ENCODE measurements around the gene HMX3. TPM values are rescaled to one million over a fixed set of nuclear protein-coding genes. Genes with fewer than 3 reads are reported as not detected.
"Not testable (repeated sequence)": the region's sequence is repeated elsewhere in the genome, so short reads cannot be mapped to it uniquely, and the experiment has no call there.

HMX3 gene
- total RNA-seq, 1 donor from 2014 or later: not detected

DNA sequence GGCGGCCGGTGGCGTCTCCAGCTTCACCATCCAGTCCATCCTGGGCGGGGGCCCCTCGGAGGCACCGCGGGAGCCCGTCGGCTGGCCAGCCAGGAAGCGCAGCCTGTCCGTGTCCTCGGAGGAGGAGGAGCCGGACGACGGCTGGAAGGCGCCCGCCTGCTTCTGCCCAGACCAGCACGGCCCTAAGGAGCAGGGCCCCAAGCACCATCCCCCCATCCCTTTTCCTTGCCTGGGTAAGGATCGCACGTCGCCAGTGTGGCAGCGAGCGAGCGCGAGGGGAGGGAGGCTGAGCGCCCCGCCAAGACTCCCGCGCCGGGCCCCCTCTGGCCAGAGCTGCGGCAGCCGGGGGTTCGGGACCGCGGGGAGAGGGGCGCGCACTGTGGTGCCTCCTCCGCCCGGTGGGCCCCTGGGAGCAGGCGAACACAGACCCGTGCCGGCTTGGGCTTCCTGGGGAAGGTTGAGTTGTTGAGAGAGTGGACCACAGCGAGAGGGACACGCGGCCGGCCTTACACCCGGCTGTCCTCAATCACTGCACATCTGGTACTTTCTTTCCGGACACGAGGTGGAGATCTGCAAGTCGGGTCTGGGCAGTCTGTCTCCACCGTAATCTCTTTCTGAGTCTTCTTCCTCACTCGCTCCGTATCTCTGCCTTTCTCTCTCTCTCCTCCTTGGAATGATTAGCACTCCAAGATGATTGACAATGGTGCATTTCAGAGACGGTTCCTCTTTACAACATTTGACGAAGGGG lies 12.8 kb downstream of the HMX3 start:
- no peak for ATAC-seq

DNA sequence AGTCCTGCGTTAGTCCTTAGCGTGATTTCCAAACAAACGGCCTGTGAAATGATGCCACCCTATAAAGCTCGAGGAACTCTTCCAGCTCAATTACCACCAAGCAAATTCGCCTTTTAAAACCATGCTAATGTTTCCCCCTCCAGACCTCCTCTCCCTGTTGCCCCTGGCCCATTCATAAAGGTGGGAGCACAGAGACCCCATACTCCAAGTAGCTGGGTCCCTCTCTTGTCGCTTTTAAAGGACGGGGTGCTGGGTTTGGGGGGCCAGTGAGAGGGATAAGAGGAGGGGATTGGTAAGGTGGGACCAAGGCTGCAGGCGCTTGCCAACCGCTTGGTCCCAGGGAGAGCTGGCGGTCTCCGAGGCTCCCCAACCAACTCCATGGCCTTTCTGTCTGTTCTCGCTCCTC lies 13.4 kb downstream of the HMX3 start:
- ATAC-seq: no peak

DNA sequence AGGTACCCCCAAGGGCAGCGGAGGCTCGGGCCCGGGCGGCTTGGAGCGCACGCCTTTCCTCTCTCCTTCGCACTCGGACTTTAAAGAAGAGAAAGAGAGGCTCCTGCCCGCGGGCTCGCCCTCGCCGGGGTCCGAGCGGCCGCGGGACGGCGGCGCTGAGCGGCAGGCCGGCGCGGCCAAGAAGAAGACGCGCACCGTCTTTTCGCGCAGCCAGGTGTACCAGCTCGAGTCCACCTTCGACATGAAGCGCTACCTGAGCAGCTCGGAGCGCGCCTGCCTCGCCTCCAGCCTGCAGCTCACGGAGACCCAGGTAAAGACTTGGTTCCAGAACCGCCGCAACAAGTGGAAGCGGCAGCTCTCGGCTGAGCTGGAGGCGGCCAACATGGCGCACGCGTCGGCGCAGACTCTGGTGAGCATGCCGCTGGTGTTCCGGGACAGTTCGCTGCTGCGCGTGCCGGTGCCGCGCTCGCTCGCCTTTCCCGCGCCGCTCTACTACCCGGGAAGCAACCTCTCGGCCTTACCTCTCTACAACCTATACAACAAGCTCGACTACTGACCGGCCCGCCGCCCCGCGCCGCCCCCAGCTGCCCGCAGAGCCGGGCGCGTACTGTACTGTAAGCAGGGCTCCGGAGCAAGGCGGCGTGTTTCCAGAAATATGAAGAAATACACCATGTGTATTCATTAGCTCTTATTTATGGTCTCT lies 13.9 kb downstream of the HMX3 start:
- ATAC-seq: no peak

DNA sequence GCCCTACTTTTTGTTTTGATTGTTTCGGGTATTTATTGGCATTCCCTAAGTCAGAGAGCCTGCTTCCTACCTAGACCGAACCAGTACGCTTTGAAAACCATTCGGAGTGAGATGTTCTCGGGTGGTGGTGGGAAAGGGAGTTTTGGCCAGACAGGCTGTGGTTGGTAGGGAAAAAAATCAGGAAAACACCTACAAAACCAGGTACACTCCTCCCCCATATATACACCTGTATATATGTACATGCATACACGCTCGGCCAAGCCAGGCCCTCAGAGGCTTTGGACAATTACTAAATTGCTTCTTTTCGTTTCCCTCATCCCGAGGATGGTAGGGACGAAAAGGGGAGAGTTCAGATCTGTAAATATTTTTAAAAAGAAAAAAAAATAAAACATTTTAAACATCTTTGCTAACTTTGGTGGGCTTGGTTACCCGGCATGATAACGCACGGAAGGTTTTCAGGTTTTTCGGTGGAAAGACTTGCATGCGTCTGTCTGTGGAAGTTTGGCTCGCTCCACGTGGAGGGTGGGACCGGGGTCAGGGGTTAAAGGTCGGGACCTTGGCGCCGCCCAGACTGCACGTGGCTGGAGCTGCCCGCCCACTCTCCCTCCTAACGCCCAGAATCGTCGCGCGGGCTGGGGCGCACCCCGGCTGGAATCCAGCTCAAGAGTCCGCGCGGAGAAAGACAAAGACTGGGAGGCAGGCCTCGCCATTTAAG lies 14.7 kb downstream of the HMX3 start:
- no peak for ATAC-seq

DNA sequence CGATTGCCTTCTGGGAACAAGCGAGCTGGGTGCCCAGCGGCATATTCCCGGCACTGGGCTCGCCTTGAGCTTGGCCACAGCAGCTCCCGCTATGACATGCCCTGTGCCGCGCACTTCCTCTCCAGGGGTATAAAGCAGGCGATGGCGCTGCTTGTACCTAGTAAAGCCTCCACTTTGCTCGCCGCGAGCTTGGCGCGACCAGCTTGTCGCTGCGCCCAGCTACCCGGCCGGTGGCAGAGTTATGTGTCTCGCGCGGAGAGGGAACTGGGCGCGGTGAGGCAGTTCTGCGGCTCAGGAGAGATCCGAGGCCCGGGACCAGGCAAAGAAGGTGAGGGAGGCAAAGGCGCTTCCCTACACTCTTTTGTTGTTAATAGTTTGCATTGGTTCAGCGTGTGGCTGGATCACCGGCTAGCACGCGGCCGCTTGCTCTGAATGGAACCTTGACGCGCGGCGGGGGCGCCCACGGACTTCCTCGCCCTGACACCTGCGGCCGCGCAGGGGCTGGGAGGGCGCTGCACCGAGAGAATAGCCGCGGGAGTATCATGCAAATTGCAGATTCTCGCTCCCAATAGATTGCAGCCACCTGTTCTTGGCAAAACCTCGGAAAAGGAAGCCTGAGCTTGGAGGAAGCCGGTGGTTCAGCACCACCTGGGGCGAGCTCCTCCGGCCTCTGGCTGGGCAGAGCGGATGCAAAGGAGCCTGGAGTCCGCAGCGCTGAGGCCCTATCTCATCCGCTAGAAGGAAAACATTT lies 15.4 kb downstream of the HMX3 start:
- ATAC-seq: no peak

DNA sequence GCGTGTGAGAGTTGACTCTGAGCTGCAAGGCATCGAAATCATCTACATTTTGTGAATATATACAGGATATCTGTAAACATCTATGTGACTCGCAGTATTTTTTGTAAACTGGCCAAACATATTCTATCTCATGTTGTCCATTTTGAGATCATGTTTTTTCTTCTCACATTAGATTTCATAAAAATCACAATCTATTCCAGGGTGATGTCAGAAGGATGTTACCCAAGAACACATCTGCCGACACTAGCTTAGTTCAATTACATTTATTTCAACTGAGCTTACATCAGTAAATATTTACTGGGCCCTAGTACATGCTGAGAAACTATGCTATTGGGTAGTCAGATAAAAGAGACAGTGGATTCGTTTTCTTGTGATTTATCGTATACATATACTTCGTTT lies 16.0 kb downstream of the HMX3 start:
- ATAC-seq: no peak

DNA sequence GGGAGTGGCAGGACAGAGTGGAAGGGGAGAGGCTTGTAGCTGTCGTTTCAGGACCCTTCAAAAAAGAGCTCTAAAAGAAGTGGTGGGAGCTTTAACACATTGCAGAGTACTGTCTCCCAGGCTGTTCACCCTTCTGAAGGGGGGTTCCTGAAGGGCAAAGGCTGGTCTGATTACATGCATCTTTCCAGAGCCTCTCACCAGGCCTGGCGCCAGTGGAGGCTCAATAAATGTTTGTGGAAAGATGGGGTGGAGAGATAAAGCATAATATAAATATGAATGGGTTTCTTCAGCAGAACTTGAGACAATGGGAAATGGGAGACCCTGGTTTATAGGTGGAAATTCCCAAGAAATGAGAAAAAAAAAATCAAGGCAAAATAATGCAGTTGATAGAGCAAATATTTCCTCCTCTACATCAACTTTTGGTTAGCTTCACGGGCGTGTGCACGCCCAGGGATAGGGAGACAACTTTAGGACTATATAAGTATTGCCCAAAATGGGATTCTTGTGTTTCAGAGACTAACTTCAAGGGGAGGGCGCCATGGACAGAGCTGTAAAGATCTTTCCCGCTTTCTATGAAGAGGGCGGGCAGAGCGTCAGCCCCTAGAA lies 17.8 kb downstream of the HMX3 start:
- no peak for ATAC-seq

DNA sequence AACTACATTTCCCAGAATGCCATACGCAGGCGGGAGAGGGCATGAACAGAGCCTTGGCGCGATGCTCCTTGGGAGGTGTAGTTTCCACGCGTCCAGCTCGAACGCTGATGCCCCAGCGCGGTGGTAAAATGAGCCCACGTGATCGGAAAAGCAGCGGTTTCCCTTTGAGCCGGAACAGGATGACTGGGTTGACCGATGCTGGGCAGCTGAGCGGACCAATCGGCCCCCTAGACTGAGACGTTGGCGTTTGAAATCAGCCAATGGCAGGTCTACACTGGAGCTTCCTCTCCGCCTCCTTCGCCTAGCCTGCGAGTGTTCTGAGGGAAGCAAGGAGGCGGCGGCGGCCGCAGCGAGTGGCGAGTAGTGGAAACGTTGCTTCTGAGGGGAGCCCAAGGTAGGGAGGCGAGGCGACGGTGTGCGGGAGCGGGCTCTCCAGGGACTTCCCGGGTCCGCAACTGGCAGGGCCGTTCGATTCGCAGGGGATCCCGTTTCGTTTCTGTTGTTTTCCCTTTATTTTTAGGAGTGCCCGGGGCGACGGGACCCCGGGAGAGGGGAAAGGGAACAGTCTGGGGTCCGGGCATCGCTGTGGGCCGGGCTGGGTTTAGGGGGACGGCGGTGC lies 18.4 kb downstream of the HMX3 start, which contains the start of gene BUB3:
Gene BUB3, plus strand, starts transcription at position 311 of the 619 bp plus-strand sequence. CDS start 516 bp downstream, outside the sequence.
- peak; percentile 98 for ATAC-seq

DNA sequence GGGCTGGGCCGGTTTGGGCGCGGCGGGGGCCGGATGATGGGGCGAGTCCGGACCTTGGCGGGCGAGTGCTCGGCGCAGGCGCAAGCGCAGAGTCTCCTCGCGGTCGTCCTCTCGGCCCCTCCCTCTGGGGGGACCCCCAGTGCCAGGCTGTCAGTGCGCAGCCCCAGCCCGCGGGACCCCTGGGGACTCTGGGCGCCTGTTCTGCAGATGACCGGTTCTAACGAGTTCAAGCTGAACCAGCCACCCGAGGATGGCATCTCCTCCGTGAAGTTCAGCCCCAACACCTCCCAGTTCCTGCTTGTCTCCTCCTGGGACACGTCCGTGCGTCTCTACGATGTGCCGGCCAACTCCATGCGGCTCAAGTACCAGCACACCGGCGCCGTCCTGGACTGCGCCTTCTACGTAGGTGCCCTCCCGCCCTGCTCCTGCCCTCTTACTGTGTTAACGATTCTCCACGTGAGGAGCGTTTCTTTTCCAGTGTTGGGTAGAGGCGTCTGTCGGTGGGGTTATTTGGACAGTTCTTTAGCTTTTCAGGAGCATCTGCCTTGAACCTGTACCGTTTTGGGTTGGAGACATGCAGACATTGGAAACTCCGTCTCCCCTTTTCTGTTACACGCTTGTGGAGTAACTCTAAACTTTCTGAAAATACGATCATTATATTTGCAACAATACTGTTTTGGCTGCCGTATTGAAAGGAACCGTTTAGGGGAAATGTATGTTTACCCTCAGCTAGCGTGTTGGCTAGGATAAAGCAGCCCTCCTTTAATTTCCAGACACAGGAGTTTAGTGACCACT lies 19.1 kb downstream of the HMX3 start:
- ATAC-seq: peak; percentile 53

DNA sequence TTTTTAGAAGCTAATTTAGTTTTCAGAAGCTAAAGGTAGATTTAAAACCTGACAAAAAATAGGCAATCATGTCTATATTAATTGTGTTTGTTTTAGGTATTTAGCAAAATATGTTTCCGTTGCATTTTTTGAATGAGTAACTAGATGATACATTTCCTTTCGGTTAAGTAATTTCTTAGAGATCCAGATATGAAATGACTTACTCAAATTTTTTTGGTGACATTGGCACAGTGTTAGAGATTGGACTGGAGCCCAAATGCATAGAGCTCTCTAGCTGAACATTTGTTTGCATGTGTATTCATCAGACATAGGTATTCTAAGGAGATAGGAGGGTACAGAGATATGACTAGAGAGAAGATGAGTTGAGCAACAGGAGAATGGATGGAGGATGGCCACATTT lies 20.3 kb downstream of the HMX3 start:
- no peak for ATAC-seq

DNA sequence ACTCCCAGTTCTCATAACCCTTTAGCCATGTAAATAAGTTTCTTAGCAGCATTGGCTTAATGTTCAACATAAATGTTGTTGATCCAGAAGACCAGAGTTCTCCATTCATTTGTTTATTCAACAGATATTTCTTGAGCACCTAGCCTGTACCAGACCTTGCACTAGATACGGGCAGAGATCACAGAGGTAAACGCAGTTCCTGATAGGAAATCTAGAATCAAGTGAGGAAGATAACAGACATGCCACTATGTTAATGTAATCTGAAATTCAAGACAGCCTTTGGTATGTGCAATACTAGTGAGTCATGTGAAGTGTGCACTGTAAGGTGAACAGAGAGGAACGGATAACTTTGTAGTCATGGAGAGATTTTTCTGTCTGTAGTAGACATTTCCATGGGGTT lies 21.4 kb downstream of the HMX3 start:
- no peak for ATAC-seq

DNA sequence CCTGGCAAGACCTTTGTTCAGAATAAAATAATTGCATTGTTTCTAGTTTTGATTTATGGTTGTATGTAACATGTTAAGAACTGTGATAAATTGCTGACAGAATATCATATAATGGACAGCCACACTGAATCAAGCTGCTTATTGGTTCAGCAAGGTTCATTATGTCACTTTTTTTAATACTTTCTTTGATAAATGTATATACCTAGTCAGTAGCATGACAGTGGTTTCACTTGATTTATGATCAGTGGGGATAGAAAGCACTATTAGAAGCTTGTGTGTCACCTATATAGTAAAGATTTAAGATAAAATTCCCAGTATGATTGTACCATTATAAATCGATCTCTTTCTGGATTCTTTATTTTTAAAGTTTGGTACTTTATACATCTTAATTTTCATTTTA lies 22.9 kb downstream of the HMX3 start:
- ATAC-seq: no peak

DNA sequence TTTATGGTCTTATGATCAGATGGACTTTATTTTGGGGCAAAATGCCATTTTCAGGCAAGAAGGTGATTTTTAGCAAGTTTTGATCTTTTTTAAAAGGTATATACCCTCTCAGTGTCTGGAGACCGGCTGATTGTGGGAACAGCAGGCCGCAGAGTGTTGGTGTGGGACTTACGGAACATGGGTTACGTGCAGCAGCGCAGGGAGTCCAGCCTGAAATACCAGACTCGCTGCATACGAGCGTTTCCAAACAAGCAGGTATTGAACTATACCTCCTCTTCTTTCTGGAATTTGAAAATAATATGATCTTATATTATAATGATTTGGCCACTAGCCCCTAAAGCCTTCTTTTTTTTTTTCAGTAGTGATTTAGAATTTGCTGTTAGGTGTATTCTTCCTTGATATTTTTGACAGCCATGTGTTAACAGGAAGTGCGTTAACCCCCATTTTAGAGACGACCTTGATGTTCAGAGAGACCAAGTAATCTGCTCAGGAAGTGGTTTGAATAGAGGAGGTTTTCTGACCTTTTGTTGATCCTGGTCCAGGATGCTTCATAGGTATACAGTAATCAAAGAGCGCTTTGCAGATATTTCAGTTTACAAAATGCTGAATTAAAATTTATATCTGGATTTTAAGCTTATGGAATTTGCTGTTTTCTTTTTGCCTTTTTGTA lies 24.7 kb downstream of the HMX3 start:
- no peak for ATAC-seq

DNA sequence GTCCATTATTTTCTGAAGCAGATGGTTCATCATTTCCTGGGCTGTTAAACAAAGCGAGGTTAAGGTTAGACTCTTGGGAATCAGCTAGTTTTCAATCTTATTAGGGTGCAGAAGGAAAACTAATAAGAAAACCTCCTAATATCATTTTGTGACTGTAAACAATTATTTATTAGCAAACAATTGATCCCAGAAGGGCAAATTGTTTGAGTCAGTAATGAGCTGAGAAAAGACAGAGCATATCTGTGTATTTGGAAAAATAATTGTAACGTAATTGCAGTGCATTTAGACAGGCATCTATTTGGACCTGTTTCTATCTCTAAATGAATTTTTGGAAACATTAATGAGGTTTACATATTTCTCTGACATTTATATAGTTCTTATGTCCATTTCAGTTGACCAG lies 28.5 kb downstream of the HMX3 start:
- ATAC-seq: no peak

DNA sequence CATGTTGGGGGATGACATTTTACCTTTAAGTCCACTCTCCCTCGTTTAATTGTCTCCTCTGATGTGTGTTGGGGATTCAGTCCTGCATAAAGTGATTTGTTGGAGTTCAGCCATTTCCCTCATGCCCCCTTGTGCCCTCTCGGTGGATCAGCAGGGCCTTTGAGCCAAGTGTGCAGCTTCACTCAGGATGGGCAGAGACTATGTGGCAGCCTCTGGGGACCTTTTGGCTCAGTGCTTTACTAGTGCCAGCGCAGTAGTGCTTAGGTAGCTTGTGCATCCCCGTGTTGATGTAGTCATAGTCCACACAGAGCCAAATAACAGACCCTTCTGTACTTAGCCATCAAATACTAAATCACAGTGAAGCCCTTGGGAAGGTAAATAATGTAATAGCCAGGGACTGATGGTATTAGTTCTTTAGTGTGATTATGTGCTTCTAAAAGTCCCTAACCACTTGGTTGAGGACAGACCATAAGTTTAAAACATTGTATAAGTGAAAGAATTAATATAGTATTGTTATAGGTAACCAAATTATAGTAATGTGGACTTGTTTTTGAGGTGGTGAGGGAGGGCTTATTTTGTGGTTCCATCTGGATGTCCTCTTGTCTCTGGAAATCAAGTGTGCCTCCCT lies 29.8 kb downstream of the HMX3 start:
- no peak for ATAC-seq

DNA sequence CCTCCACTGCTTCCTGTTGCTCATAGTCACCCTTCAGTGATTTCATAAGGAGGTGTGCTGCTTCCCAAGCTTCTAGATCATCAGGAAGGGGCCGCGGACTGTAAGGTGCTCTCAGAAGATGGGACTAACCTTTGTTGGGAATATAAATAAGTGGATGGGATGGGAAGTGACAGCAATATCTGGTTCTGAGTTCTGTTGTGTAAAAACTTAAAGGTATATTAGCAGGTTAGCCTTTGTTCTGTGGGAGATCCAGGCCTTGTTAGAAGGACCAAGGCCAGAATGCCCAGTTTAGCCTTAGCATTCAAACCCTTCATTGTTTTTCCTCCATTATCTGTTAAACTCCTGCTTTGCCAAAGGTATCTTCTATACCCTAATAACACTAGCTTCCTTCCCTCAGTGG lies 30.8 kb downstream of the HMX3 start:
- ATAC-seq: no peak

DNA sequence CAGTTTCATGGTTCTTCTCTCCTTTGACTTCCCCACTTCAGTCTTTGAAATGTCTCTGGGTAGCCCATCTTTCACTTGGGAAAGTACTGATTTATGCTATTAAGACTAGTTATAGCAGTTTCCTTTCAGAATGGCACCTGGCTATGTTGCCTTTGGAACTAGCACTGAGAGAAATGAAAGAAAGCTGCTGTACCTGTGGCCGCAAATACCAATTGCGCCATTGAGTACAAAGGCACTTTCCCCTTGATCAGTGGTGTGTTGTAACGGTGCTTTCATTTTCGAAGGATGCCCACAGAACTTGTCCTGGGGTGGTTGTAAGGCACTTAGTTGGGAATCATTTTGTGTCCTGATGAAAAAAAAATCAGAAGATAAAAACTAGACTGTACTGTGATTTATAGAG lies 35.2 kb downstream of the HMX3 start:
- no peak for ATAC-seq

DNA sequence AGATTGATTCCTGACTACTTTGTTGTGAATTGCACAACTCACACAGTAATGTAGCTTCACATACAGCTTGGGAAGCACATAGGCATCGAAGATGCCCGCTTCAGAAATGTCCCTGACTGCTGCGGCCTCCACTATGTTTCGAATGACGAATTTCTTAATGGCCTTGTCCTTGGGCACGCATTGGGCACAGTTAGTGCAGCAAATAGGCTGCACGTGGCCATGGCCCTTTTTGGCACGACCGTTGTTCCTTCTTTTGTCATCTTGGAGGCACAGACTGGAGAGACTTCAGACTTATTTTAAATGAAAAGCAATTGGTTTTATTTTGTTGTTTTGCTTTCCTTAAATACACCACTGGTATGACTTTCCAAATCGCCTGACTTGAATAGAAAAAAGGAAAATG lies 35.8 kb downstream of the HMX3 start:
- not testable (repeated sequence) for ATAC-seq

DNA sequence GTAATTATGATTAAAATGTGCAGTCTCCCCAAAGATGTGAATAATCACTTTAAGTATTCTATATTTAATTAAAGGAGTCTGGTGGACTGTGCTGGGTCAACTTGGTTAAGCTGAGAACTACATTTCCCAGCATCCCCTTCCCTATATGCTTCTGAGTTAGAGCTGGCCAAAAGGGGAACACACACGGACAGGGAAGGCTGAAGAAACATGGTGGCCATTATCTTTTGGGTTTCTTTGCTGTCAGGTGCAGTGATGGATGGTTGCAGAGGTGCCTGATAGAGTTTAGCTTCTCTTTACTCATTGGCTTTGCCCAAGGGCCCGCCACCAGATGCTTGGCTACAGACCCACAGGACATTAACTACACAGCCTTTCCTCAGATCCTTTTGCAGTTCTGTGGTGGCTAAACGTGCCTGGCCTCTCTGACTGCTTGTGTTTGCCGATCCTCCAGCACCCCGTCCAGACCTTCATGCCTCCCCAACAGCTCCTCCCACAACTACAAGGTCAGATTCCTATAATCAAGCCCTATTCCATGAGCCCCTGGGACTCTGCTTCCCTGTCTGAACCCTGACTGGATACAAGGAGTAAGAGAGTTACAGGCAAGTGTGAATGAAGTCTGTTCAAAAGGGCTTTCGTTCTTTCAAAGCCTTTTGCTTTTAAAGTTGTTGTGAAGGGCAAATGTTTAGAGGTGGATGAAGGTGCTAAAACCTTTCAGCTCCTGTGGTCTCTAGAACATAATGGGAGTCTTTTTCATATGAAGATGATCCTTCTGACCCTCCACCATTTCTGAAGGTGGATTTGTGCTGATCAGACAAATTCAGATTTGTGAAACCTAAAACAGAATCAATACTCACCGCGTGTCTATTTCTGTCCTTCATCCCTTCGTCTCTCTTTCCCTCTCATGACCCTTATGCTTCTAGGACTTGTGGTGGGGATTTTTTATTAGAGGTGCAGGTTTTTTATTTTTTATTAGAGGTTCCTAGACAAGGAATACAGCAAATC lies 39.9 kb downstream of the HMX3 start:
- no peak for ATAC-seq
